GM12874 (cell line): ENCODE measurements around the gene SHROOM3.

Experiments used
- CTCF ChIP-seq: IDR thresholded peaks from 2 replicates; pipeline ENCODE4 v1.5.1; 2011; ENCODE audit warnings: low read depth, mild to moderate bottlenecking, control low read depth, low read length, moderate library complexity; ENCODE audit not compliant: insufficient read depth

The SHROOM3 gene

GRCh38 chr4:76550966-76551780 is 116.1 kb downstream of the SHROOM3 start:
- TF ChIP-seq CTCF: no peak

GRCh38 chr4:76554630-76555029 is 119.6 kb downstream of the SHROOM3 start:
- no peak for TF ChIP-seq CTCF

GRCh38 chr4:76556452-76556851 is 121.4 kb downstream of the SHROOM3 start:
- no peak for TF ChIP-seq CTCF

GRCh38 chr4:76558396-76559235 is 123.6 kb downstream of the SHROOM3 start:
- TF ChIP-seq CTCF: no peak

- TF ChIP-seq CTCF: no peak
Measured at GRCh38 chr4:76559236-76560071, 124.4 kb downstream of the SHROOM3 start.

GRCh38 chr4:76562161-76562560 is 127.1 kb downstream of the SHROOM3 start:
- TF ChIP-seq CTCF: no peak
